Lower lobe of right lung (tissue), 2 donors: ENCODE measurements around the gene RAD51B. TPM values are rescaled to one million over a fixed set of nuclear protein-coding genes. Genes with fewer than 3 reads are reported as not detected.

Source experiments
- ATAC-seq, 2 donors: fragments of 200-7000 bp; cut with Tn5 transposase; one replicate each; pipeline ENCODE4 v1.9.1; 2020 to 2022; ENCODE audit warnings: mild to moderate bottlenecking in 2 of 2, moderate library complexity in 2 of 2
- DNase-seq: peaks from one replicate; pipeline ENCODE4 v3.0.0-alpha.2; 2020
- H3K27ac ChIP-seq: fragments of 200-600 bp; one replicate; pipeline ENCODE4 v1.8.0; 2022
- H3K27me3 ChIP-seq: fragments of 200-600 bp; one replicate; pipeline ENCODE4 v1.8.0; 2022; ENCODE audit warnings: low read depth
- H3K36me3 ChIP-seq: fragments of 200-600 bp; one replicate; pipeline ENCODE4 v1.8.0; 2022; ENCODE audit warnings: mild to moderate bottlenecking
- H3K4me1 ChIP-seq: fragments of 200-600 bp; one replicate; pipeline ENCODE4 v1.8.0; 2022
- H3K4me3 ChIP-seq: fragments of 200-600 bp; one replicate; pipeline ENCODE4 v1.8.0; 2022; ENCODE audit warnings: mild to moderate bottlenecking
- H3K9me3 ChIP-seq: fragments of 200-600 bp; one replicate; pipeline ENCODE4 v1.8.0; 2022
- intact Hi-C: fragments of 100-400 bp; cut with DNase I; formaldehyde crosslinking; loops from one replicate; pipeline ENCODE4 v1.11.0; 2022
- total RNA-seq: library from RNA; stranded (reverse); fragmentation: NEBNext Ultra II Directional; extraction: Animal tissue kit (Norgen Biotek cat#: 25700); gene quantifications from one replicate; pipeline ENCODE4 v1.2.1, GENCODE V29; 2021
- TF ChIP-seq, protein P1 (sequence below): fragments of 200-600 bp; IDR thresholded peaks from one replicate; pipeline ENCODE4 v1.8.0; 2022; ENCODE audit warnings: antibody characterized with exemption, mild to moderate bottlenecking
- donor health status: DM: no; HTN: yes; CAD: no; lungs with severe emphysema.

The RAD51B gene
- total RNA-seq, 1 donor from 2014 or later = 22.2 TPM

DNA sequence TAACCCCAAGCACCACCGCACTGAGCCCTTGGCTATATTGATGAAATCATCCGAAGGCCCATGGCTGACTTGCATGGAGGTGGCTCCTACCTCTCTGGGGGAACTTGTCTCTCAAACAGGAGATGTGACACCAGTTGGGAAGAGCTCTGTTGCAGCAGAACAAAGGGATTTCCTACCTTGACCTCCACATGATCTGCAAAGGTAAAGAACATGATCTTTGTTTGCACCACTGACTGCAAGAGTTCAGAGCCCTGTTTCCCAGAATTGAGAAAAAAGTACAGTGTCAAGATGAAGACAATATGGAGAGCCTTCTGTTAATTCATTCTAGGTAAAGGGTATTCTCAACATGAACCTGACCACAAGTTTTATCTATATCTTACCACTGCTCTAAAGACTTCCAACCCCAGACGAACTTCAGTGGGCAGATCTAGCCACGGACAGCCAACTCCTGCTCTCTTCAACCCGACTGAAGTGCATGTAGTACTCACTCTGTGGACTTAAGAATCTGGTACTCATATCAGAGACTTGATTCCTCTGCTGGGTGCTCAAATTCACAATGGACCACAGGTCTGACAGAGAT, 35.2 kb upstream of the RAD51B start:
- Histone ChIP-seq H3K4me1 (no peaks in the 10 kb centered on the region), H3K9me3 (no peaks in the 10 kb centered on the region), H3K4me3 (no peak overlapping the region), H3K27me3 (no peaks in the 10 kb centered on the region), H3K36me3 (peaks cover 100% of the 10 kb centered on the region), H3K27ac (no peak overlapping the region)
- intact Hi-C loops = no loop called here
- no peak for ATAC-seq
- no peak for DNase-seq
- TF ChIP-seq, protein P1, sequence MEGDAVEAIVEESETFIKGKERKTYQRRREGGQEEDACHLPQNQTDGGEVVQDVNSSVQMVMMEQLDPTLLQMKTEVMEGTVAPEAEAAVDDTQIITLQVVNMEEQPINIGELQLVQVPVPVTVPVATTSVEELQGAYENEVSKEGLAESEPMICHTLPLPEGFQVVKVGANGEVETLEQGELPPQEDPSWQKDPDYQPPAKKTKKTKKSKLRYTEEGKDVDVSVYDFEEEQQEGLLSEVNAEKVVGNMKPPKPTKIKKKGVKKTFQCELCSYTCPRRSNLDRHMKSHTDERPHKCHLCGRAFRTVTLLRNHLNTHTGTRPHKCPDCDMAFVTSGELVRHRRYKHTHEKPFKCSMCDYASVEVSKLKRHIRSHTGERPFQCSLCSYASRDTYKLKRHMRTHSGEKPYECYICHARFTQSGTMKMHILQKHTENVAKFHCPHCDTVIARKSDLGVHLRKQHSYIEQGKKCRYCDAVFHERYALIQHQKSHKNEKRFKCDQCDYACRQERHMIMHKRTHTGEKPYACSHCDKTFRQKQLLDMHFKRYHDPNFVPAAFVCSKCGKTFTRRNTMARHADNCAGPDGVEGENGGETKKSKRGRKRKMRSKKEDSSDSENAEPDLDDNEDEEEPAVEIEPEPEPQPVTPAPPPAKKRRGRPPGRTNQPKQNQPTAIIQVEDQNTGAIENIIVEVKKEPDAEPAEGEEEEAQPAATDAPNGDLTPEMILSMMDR = no peak

DNA sequence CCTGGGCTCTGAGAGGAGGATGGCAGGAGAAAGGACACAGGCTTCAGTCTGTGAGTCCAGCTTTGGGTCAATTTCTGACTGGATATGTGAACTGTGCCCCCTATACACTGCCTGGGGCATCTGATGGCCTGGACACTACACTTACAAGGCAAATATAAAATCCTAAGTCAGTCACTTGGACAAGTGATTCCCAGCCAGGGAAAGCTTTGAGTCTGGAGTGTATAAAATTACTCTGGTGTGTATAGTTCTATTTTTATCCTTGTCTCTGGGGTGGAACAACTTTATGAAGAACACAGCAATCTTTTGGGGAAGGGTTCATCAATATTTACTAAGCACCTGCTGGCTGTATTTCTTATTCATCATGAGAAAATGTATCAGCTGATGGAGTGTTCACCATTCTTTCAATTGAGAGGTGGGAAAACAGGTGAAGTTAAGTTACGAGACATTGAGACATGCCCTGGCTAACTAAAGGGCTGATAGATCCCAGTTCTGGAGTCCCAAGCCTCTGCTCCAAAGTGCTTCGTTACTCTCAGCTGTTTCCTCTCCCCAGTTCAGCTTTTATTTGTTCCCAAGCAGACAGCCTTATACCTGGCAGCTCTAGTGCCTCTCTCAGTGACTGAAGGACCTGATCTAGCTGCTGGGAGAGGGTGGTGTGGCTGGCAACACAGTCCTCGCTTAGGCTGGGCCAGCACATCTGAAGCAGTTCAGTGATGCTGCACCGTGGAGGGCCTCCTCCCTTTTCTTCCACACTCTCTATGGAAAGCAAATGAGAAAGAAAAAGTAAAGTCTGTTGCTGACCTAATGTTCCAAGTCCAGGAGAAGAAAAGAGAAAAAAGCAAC, 34.1 kb upstream of the RAD51B start:
- no peaks in the 10 kb centered on the region for H3K27me3 ChIP-seq
- TF ChIP-seq, protein P1 = no peak
- no peaks in the 10 kb centered on the region for H3K4me1 ChIP-seq
- ATAC-seq = no peak
- intact Hi-C loops = no loop called here
- H3K27ac ChIP-seq = no peak overlapping the region
- H3K4me3 ChIP-seq = no peak overlapping the region
- H3K36me3 ChIP-seq = peaks cover 100% of the 10 kb centered on the region
- DNase-seq = no peak
- H3K9me3 ChIP-seq = no peaks in the 10 kb centered on the region

DNA sequence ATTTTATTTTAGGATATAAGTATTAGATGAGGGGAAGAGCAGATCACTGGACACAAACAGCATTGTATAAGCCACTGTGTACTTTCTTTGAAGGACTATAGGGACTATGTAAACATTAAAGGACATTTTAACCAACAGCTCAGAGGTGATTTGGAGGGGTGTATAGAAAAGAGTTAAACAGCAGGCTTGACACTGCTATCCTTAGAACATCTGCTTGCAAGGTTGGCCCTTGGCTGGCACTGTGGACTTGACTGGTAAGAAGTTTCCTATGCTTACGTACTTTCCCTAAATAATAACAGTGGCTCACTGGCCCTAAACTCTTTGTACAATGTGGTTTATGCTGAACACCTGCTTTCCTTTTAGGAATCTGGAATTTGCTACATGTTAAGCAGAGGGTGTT, 31.9 kb upstream of the RAD51B start:
- no peak overlapping the region for H3K4me3 ChIP-seq
- H3K27me3 ChIP-seq = no peaks in the 10 kb centered on the region
- no peak overlapping the region for H3K27ac ChIP-seq
- intact Hi-C loops = no loop called here
- no peak for DNase-seq
- peaks cover 100% of the 10 kb centered on the region for H3K36me3 ChIP-seq
- no peaks in the 10 kb centered on the region for H3K4me1 ChIP-seq
- TF ChIP-seq, protein P1 = no peak
- ATAC-seq = no peak
- H3K9me3 ChIP-seq = no peaks in the 10 kb centered on the region

DNA sequence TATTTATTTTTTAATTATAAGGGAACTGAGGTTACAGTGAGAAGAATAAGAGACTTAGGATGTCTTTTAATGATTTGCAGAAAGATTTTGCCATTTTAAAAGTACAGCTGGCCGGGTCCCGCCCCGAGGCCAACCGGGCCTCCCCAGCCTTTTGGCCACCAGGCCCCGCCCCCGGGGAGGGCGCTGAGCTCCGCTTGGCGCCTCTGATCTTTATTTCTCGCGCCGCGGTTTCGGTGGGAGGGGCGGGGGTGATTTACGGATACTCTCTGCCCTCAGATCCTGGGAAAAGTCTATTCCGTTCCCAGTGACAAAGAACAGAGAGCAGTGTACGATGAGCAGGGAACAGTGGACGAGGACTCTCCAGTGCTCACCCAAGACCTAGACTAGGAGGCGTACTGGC, 20.8 kb upstream of the RAD51B start:
- Histone ChIP-seq H3K9me3 (no peaks in the 10 kb centered on the region), H3K36me3 (peaks cover 100% of the 10 kb centered on the region), H3K27ac (no peak overlapping the region), H3K4me1 (no peaks in the 10 kb centered on the region), H3K4me3 (no peak overlapping the region), H3K27me3 (no peaks in the 10 kb centered on the region)
- TF ChIP-seq, protein P1 = no peak
- no peak for DNase-seq
- ATAC-seq = no peak
- intact Hi-C loops = no loop called here

DNA sequence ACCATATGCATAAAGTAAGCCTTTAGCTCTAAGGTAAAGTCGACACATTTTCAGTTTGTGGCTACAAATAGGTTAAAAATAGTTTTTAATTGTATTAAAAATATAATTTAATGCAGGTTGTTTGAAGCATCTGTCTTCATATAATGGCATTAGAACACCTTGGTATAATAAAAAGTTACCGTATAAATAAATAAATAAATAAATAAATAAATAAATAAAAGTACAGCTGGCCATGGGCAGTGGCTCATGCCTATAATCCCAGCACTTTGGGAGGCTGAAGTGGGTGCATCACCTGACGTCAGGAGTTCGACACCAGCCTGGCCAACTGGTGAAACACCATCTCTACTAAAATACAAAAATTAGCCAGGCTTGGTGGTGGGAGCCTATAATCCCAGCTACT, 18.8 kb upstream of the RAD51B start:
- DNase-seq (no peak), ATAC-seq (no peak)
- TF ChIP-seq, protein P1 = no peak
- H3K27me3 ChIP-seq = no peaks in the 10 kb centered on the region
- no peak overlapping the region for H3K27ac ChIP-seq
- H3K36me3 ChIP-seq = peaks cover 100% of the 10 kb centered on the region
- intact Hi-C loops = no loop called here
- no peak overlapping the region for H3K4me3 ChIP-seq
- no peaks in the 10 kb centered on the region for H3K4me1 ChIP-seq
- H3K9me3 ChIP-seq = no peaks in the 10 kb centered on the region
